Left lung (tissue), 10 donors: ENCODE results near the gene FZR1. TPM values are rescaled to one million over a fixed set of nuclear protein-coding genes. Genes with fewer than 3 reads are reported as not detected.

Source experiments
- ATAC-seq: fragments of 200-7000 bp; cut with Tn5 transposase; one replicate; pipeline ENCODE4 v1.9.1; 2020; ENCODE audit warnings: moderate library complexity
- DNase-seq, 4 donors: peaks; one replicate each; pipeline ENCODE4 v3.0.0-alpha.2; 2013 to 2020
- H3K27ac ChIP-seq, 2 donors: fragments of 200-600 bp; sonication (generic) in 1 of 2; one replicate each; pipeline versions ENCODE4 v1.5.0 to v1.8.0; 2020 to 2021
- H3K27me3 ChIP-seq, 2 donors: fragments of 200-600 bp; sonication (generic) in 1 of 2; one replicate each; pipeline versions ENCODE4 v1.5.0 to v1.8.0; 2020 to 2021
- H3K36me3 ChIP-seq, 2 donors: fragments of 200-600 bp; sonication (generic) in 1 of 2; one replicate each; pipeline versions ENCODE4 v1.5.0 to v1.8.0; 2020 to 2021
- H3K4me1 ChIP-seq, 2 donors: fragments of 200-600 bp; one replicate each; pipeline ENCODE4 v1.8.0; 2021
- H3K4me3 ChIP-seq, 2 donors: fragments of 200-600 bp; sonication (generic) in 1 of 2; one replicate each; pipeline versions ENCODE4 v1.5.0 to v1.8.0; 2020 to 2021; ENCODE audit warnings: mild to moderate bottlenecking in 1 of 2
- H3K9me3 ChIP-seq, 2 donors: fragments of 200-600 bp; sonication (generic) in 1 of 2; one replicate each; pipeline versions ENCODE4 v1.5.0 to v1.8.0; 2020 to 2021
- intact Hi-C, 2 donors: fragments of 100-400 bp; cut with DNase I; formaldehyde crosslinking; loops; one replicate each; pipeline versions ENCODE4 v1.11.2 to v1.14.2; 2022
- polyA plus RNA-seq, 6 donors: library from polyadenylated mRNA; unstranded; fragments of 120-200 nt; gene quantifications; one replicate each; pipeline ENCODE4 v1.2.1, GENCODE V29; 2013; ENCODE audit not compliant: insufficient read length in 6 of 6
- total RNA-seq, 2 donors: library from RNA; stranded (reverse); fragmentation: NEBNext Ultra II Directional; extraction: Animal tissue kit (Norgen Biotek cat#: 25700); gene quantifications; one replicate each; pipeline ENCODE4 v1.2.1, GENCODE V29; 2021
- TF ChIP-seq, protein P1 (sequence below), 2 donors: fragments of 200-600 bp; sonication (generic) in 1 of 2; IDR thresholded peaks; one replicate each; pipeline versions ENCODE4 v1.5.0 to v1.8.0; 2021; ENCODE audit warnings: antibody characterized with exemption in 2 of 2
- donor health status: DM: no; HTN: yes; CAD: no.
- donor health status: DM: no; HTN: no; CAD: no.

The FZR1 gene
- total and polyA plus RNA-seq, 8 donors: 33.4 to 56.6 (median 47.3) TPM

GRCh38 chr19:3518659-3519058, 12.5 kb downstream of the FZR1 start:
- H3K27me3 ChIP-seq: no peaks in the 10 kb centered on the region
- no peak overlapping the region for H3K27ac ChIP-seq
- ATAC-seq: no peak
- no peaks in the 10 kb centered on the region for H3K9me3 ChIP-seq
- no peak for DNase-seq
- no peak overlapping the region for H3K4me3 ChIP-seq
- H3K4me1 ChIP-seq: peaks cover 0 to 15% of the 10 kb centered on the region in 2 donors
- intact Hi-C loops: no loop called here
- peaks cover 0 to 53% of the 10 kb centered on the region in 2 donors for H3K36me3 ChIP-seq
- TF ChIP-seq, protein P1, sequence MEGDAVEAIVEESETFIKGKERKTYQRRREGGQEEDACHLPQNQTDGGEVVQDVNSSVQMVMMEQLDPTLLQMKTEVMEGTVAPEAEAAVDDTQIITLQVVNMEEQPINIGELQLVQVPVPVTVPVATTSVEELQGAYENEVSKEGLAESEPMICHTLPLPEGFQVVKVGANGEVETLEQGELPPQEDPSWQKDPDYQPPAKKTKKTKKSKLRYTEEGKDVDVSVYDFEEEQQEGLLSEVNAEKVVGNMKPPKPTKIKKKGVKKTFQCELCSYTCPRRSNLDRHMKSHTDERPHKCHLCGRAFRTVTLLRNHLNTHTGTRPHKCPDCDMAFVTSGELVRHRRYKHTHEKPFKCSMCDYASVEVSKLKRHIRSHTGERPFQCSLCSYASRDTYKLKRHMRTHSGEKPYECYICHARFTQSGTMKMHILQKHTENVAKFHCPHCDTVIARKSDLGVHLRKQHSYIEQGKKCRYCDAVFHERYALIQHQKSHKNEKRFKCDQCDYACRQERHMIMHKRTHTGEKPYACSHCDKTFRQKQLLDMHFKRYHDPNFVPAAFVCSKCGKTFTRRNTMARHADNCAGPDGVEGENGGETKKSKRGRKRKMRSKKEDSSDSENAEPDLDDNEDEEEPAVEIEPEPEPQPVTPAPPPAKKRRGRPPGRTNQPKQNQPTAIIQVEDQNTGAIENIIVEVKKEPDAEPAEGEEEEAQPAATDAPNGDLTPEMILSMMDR (IDR thresholded peaks at IDR 0.05): no peak

DNA sequence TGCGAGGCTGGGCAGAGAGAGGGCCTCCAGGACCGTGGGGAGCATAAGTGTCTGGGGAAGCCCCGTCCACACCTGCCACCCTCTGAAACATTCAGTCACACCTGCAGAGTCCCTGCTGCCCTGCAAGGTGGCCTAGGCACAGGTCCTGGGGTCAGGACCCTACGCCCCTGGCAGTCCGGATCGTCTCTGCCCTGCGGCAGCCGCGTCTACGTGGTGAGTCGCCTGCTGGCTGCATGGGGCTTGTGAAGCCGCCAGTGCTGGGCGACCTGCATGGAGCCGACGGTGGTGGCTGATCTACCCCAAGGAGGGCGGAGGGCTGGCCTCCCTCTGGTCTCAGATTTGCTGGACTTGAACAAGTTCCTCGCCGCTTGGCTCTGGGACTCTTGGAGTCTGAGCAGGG, 13.0 kb downstream of the FZR1 start:
- Histone ChIP-seq H3K9me3 (no peaks in the 10 kb centered on the region), H3K36me3 (peaks cover 0 to 57% of the 10 kb centered on the region in 2 donors), H3K4me3 (no peak overlapping the region), H3K27ac (no peak overlapping the region), H3K27me3 (no peaks in the 10 kb centered on the region), H3K4me1 (peaks cover 0 to 15% of the 10 kb centered on the region in 2 donors)
- TF ChIP-seq, protein P1 (IDR thresholded peaks at IDR 0.05): no peak
- intact Hi-C loops: no loop called here
- ATAC-seq (no peak), DNase-seq (no peak)

DNA sequence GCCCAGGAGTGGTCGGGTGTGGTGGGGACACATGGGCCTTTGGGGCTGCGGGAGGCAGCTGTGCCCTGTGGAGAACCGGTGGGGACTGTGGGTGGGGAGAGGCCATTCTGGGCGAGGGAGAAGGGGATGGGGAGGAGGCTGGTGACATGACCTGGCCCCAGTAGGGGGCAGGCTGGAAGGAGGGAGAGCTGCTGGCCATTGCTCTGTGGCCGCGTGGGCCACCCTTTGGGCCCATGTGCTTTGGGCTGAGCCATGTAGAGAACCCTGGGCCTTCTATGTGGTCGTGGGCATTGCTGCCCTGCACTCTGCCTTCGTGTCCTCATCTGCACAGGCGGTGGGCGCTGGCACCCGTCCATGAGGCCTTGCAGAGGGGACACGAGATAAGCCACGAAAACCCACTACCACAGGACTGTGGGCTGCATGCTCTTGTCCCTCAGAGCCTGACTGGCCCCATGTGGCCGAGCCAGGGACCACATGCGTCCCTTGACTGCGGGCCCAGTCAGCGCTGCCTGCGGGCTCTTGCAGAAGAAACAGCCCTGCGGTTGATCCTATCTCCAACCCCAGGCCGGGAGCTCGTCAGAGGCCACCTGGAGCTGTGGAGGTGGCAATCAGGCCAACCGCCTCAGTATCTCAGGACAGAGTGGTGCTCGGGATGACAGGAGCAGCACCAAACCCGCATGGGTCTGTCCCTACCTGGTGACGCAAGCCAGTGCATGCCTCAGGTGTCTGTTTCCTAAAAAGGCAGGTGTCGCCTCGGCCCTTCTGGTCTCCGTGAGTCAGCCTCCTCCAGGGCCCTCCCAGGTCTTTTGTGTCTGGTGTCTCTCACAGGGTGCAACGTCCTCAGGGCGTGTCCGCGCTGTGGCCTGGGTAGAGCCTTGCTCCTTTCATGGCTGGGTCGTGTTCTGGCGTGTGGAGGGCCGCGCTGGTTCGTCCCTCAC, 14.3 kb downstream of the FZR1 start:
- Histone ChIP-seq H3K4me3 (no peak overlapping the region), H3K27me3 (no peaks in the 10 kb centered on the region), H3K9me3 (no peaks in the 10 kb centered on the region), H3K4me1 (peaks cover 0 to 15% of the 10 kb centered on the region in 2 donors), H3K27ac (no peak overlapping the region), H3K36me3 (peaks cover 0 to 68% of the 10 kb centered on the region in 2 donors)
- TF ChIP-seq, protein P1 (IDR thresholded peaks at IDR 0.05): no peak
- DNase-seq: no peak
- no peak for ATAC-seq
- intact Hi-C loops: no loop called here

DNA sequence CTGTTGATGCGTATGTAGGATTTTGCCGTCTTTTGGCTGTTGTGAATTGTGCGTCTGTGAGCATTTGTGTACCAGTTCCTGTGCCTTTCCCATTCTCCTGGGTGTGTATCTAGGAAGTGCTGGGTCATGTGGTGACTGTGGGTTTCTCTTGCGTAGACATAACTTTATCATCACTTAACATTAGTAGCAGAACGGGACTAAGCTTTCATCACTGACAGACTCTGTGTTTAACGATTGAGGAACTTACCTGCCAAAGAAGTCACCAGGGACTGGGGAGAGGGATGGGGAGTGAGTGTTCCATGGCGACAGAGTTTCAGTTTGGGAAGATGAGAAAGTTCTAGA, 15.0 kb downstream of the FZR1 start:
- intact Hi-C loops: no loop called here
- TF ChIP-seq, protein P1 (IDR thresholded peaks at IDR 0.05): no peak
- Histone ChIP-seq H3K27me3 (no peaks in the 10 kb centered on the region), H3K9me3 (no peaks in the 10 kb centered on the region), H3K27ac (no peak overlapping the region), H3K4me1 (peaks cover 0 to 15% of the 10 kb centered on the region in 2 donors), H3K36me3 (peaks cover 0 to 74% of the 10 kb centered on the region in 2 donors), H3K4me3 (no peak overlapping the region)
- no peak for DNase-seq
- no peak for ATAC-seq
